Rectal smooth muscle tissue (tissue), 1 donor: Measurements from ENCODE around the gene CRACR2A.

Experiments
- H3K27ac ChIP-seq: one replicate; pipeline ENCODE4 v1.7.0; 2013; ENCODE audit warnings: low read depth, low read length, inconsistent platforms
- H3K27me3 ChIP-seq: one replicate; pipeline ENCODE4 v1.7.0; 2013; ENCODE audit warnings: low read length; ENCODE audit not compliant: control insufficient read depth, insufficient read depth
- H3K36me3 ChIP-seq: one replicate; pipeline ENCODE4 v1.7.0; 2013; ENCODE audit warnings: low read length; ENCODE audit not compliant: control insufficient read depth, insufficient read depth
- H3K4me1 ChIP-seq: one replicate; pipeline ENCODE4 v1.7.0; 2013; ENCODE audit warnings: low read length; ENCODE audit not compliant: control insufficient read depth, insufficient read depth
- H3K4me3 ChIP-seq: one replicate; pipeline ENCODE4 v1.7.0; 2013; ENCODE audit warnings: low read length
- H3K9ac ChIP-seq: one replicate; pipeline ENCODE4 v1.7.0; 2013; ENCODE audit warnings: low read length

CRACR2A gene

GRCh38 chr12:3606128-3606527, 146.8 kb downstream of the CRACR2A start:
- Histone ChIP-seq H3K27me3 (no peaks in the 10 kb centered on the region), H3K4me3 (no peak overlapping the region), H3K36me3 (no peaks in the 10 kb centered on the region), H3K4me1 (no peaks in the 10 kb centered on the region), H3K9ac (no peak overlapping the region), H3K27ac (no peak overlapping the region)

GRCh38 chr12:3605692-3606091, 147.2 kb downstream of the CRACR2A start:
- H3K4me3 ChIP-seq = no peak overlapping the region
- no peak overlapping the region for H3K9ac ChIP-seq
- no peak overlapping the region for H3K27ac ChIP-seq
- no peaks in the 10 kb centered on the region for H3K36me3 ChIP-seq
- H3K27me3 ChIP-seq = no peaks in the 10 kb centered on the region
- no peaks in the 10 kb centered on the region for H3K4me1 ChIP-seq

GRCh38 chr12:3604748-3605586, 147.9 kb downstream of the CRACR2A start:
- H3K27me3 ChIP-seq = no peaks in the 10 kb centered on the region
- H3K9ac ChIP-seq = no peak overlapping the region
- H3K4me1 ChIP-seq = peaks cover under 1% of the 10 kb centered on the region
- H3K27ac ChIP-seq = no peak overlapping the region
- H3K36me3 ChIP-seq = no peaks in the 10 kb centered on the region
- no peak overlapping the region for H3K4me3 ChIP-seq

- H3K4me3 ChIP-seq = no peak overlapping the region
- no peaks in the 10 kb centered on the region for H3K27me3 ChIP-seq
- no peak overlapping the region for H3K27ac ChIP-seq
- H3K4me1 ChIP-seq = peaks cover 7% of the 10 kb centered on the region
- no peak overlapping the region for H3K9ac ChIP-seq
- no peaks in the 10 kb centered on the region for H3K36me3 ChIP-seq
These were observed 148.6 kb downstream of the CRACR2A start for GRCh38 chr12:3604286-3604685.

GRCh38 chr12:3603576-3603975, 149.3 kb downstream of the CRACR2A start:
- Histone ChIP-seq H3K9ac (no peak overlapping the region), H3K4me1 (peaks cover 10% of the 10 kb centered on the region), H3K4me3 (no peak overlapping the region), H3K36me3 (no peaks in the 10 kb centered on the region), H3K27me3 (no peaks in the 10 kb centered on the region), H3K27ac (no peak overlapping the region)

GRCh38 chr12:3602488-3602887, 150.4 kb downstream of the CRACR2A start:
- no peaks in the 10 kb centered on the region for H3K27me3 ChIP-seq
- H3K36me3 ChIP-seq = no peaks in the 10 kb centered on the region
- no peak overlapping the region for H3K27ac ChIP-seq
- peaks cover 10% of the 10 kb centered on the region for H3K4me1 ChIP-seq
- H3K9ac ChIP-seq = no peak overlapping the region
- no peak overlapping the region for H3K4me3 ChIP-seq

- peaks cover 10% of the 10 kb centered on the region for H3K4me1 ChIP-seq
- no peaks in the 10 kb centered on the region for H3K27me3 ChIP-seq
- H3K9ac ChIP-seq = no peak overlapping the region
- no peak overlapping the region for H3K4me3 ChIP-seq
- H3K36me3 ChIP-seq = no peaks in the 10 kb centered on the region
- no peak overlapping the region for H3K27ac ChIP-seq
These were observed 151.3 kb downstream of the CRACR2A start for GRCh38 chr12:3601461-3602150.

- Histone ChIP-seq H3K4me1 (peaks cover 10% of the 10 kb centered on the region), H3K4me3 (no peak overlapping the region), H3K36me3 (no peaks in the 10 kb centered on the region), H3K27me3 (no peaks in the 10 kb centered on the region), H3K27ac (no peak overlapping the region), H3K9ac (no peak overlapping the region)
These were observed 152.0 kb downstream of the CRACR2A start for GRCh38 chr12:3600951-3601350.

GRCh38 chr12:3600039-3600720, 152.7 kb downstream of the CRACR2A start:
- H3K9ac ChIP-seq = no peak overlapping the region
- no peak overlapping the region for H3K27ac ChIP-seq
- H3K4me3 ChIP-seq = no peak overlapping the region
- no peaks in the 10 kb centered on the region for H3K27me3 ChIP-seq
- no peaks in the 10 kb centered on the region for H3K36me3 ChIP-seq
- H3K4me1 ChIP-seq = peaks cover 10% of the 10 kb centered on the region

- no peak overlapping the region for H3K9ac ChIP-seq
- H3K27ac ChIP-seq = no peak overlapping the region
- H3K27me3 ChIP-seq = no peaks in the 10 kb centered on the region
- H3K36me3 ChIP-seq = no peaks in the 10 kb centered on the region
- no peak overlapping the region for H3K4me3 ChIP-seq
- H3K4me1 ChIP-seq = peaks cover 10% of the 10 kb centered on the region
These were observed 153.7 kb downstream of the CRACR2A start for GRCh38 chr12:3598896-3599860.

- Histone ChIP-seq H3K36me3 (no peaks in the 10 kb centered on the region), H3K27me3 (no peaks in the 10 kb centered on the region), H3K4me1 (peaks cover 10% of the 10 kb centered on the region), H3K4me3 (no peak overlapping the region), H3K9ac (no peak overlapping the region), H3K27ac (no peak overlapping the region)
These were observed 155.2 kb downstream of the CRACR2A start for GRCh38 chr12:3597526-3598210.
